Neuronal stem cell (in vitro differentiated cells): ENCODE measurements around the gene STX1A.

Experiments used
- DNase-seq: peaks from one replicate; pipeline ENCODE4 v3.0.0-alpha.2; 2013; ENCODE audit warnings: low spot score
- H2AFZ ChIP-seq: one replicate; pipeline ENCODE4 v1.6.1; 2013; ENCODE audit warnings: mild to moderate bottlenecking, low read length, inconsistent platforms
- H2AK5ac ChIP-seq: 2 replicates; pipeline ENCODE4 v1.6.1; 2013; ENCODE audit warnings: low read depth, mild to moderate bottlenecking, inconsistent platforms, low read length, moderate library complexity, mixed read lengths
- H2BK120ac ChIP-seq: 2 replicates; pipeline ENCODE4 v1.6.1; 2013; ENCODE audit warnings: low read depth, mild to moderate bottlenecking, inconsistent platforms, low read length, moderate library complexity, mixed read lengths
- H2BK12ac ChIP-seq: one replicate; pipeline ENCODE4 v1.6.1; 2013; ENCODE audit warnings: low read length, inconsistent platforms
- H2BK15ac ChIP-seq: 2 replicates; pipeline ENCODE4 v1.6.1; 2013; ENCODE audit warnings: mild to moderate bottlenecking, low read length, inconsistent platforms, mixed read lengths
- H2BK5ac ChIP-seq: one replicate; pipeline ENCODE4 v1.6.1; 2013; ENCODE audit warnings: inconsistent platforms, mild to moderate bottlenecking, low read length, moderate library complexity
- H3K14ac ChIP-seq: one replicate; pipeline ENCODE4 v1.6.1; 2013; ENCODE audit warnings: low read length, inconsistent platforms
- H3K18ac ChIP-seq: 2 replicates; pipeline ENCODE4 v1.6.1; 2013; ENCODE audit warnings: low read length, inconsistent platforms
- H3K23ac ChIP-seq: 2 replicates; pipeline ENCODE4 v1.6.1; 2013; ENCODE audit warnings: low read depth, mild to moderate bottlenecking, mixed read lengths, low read length, inconsistent platforms; ENCODE audit not compliant: poor library complexity
- H3K27ac ChIP-seq: replicated peaks from 3 replicates; pipeline ENCODE4 v1.5.1; 2013; ENCODE audit warnings: low read length, inconsistent platforms
- H3K27me3 ChIP-seq, 3 experiments: 2 replicates each; pipeline ENCODE4 v1.6.1; 2013; ENCODE audit warnings: low read length in 3 of 3, mild to moderate bottlenecking in 2 of 3, inconsistent platforms in 1 of 3, low read depth in 1 of 3, mixed read lengths in 1 of 3, moderate library complexity in 1 of 3; ENCODE audit not compliant: control insufficient read depth in 3 of 3, insufficient read depth in 3 of 3
- H3K36me3 ChIP-seq, 2 donors: replicated peaks in 1 of 2; 2 replicates each; pipeline ENCODE4 v1.6.1; 2013; ENCODE audit warnings: low read length in 2 of 2; ENCODE audit not compliant: control insufficient read depth in 2 of 2, insufficient read depth in 2 of 2
- H3K4ac ChIP-seq: 2 replicates; pipeline ENCODE4 v1.6.1; 2013; ENCODE audit warnings: inconsistent platforms, mild to moderate bottlenecking, low read length, moderate library complexity
- H3K4me1 ChIP-seq, 2 donors: 1 replicate in 1 of 2; 2 replicates in 1 of 2; pipeline ENCODE4 v1.6.1; 2013; ENCODE audit warnings: low read length in 2 of 2, low read depth in 1 of 2; ENCODE audit not compliant: control insufficient read depth in 2 of 2, insufficient read depth in 1 of 2
- H3K4me2 ChIP-seq: one replicate; pipeline ENCODE4 v1.6.1; 2013; ENCODE audit warnings: mild to moderate bottlenecking, low read length, inconsistent platforms; ENCODE audit not compliant: insufficient read depth, poor library complexity, severe bottlenecking
- H3K4me3 ChIP-seq, 2 donors: 2 replicates each; pipeline ENCODE4 v1.5.1; 2013; ENCODE audit warnings: low read length in 2 of 2, mild to moderate bottlenecking in 2 of 2, inconsistent platforms in 1 of 2, moderate library complexity in 1 of 2
- H3K79me1 ChIP-seq: one replicate; pipeline ENCODE4 v1.6.1; 2013; ENCODE audit warnings: low read depth, mild to moderate bottlenecking, inconsistent platforms, low read length, moderate library complexity
- H3K9ac ChIP-seq: one replicate; pipeline ENCODE4 v1.6.1; 2013; ENCODE audit warnings: mild to moderate bottlenecking, low read depth, low read length, inconsistent platforms; ENCODE audit not compliant: poor library complexity
- H3K9me3 ChIP-seq, 2 donors: replicated peaks in 1 of 2; 2 replicates each; pipeline versions ENCODE3 to v1.6.1; 2013; ENCODE audit warnings: low read length in 2 of 2, mild to moderate bottlenecking in 2 of 2, inconsistent platforms in 1 of 2, low read depth in 1 of 2, mixed read lengths in 1 of 2, moderate library complexity in 1 of 2; ENCODE audit not compliant: control insufficient read depth in 2 of 2, insufficient read depth in 1 of 2
- H4K8ac ChIP-seq: one replicate; pipeline ENCODE4 v1.6.1; 2013; ENCODE audit warnings: low read depth, mild to moderate bottlenecking, inconsistent platforms, low read length, moderate library complexity
- H4K91ac ChIP-seq: one replicate; pipeline ENCODE4 v1.6.1; 2013; ENCODE audit warnings: low read length, low read depth, mild to moderate bottlenecking, inconsistent platforms; ENCODE audit not compliant: poor library complexity
- WGBS, 2 donors: extraction: QIAGEN DNeasy Blood & Tissue Kit; methylation state at CpG; one replicate each; pipeline ENCODE4 v1.1.7; 2013; ENCODE audit warnings: missing lambda C conversion rate in 2 of 2, mixed read lengths in 1 of 2; ENCODE audit not compliant: insufficient read length in 2 of 2, insufficient replicate concordance in 1 of 2; ENCODE audit errors: extremely low coverage in 2 of 2; 5-methylcytosine and 5-hydroxymethylcytosine counted together

The STX1A gene

GRCh38 chr7:73704640-73705550, 14.6 kb downstream of the STX1A start:
- Histone ChIP-seq H2BK15ac (no peak overlapping the region), H3K14ac (peak overlapping the region; percentile 2), H3K79me1 (peaks cover 3% of the 10 kb centered on the region), H2BK5ac (peak overlapping the region; percentile 54), H2BK120ac (no peak overlapping the region), H4K8ac (no peak overlapping the region), H3K9ac (peak overlapping the region; percentile 92), H2AK5ac (peak overlapping the region; percentile 6), H2BK12ac (peak overlapping the region; percentile 7), H3K4me3 (no peak overlapping the region), H3K4me2 (no peak overlapping the region), H4K91ac (no peak overlapping the region), H3K9me3 (no peaks in the 10 kb centered on the region), H3K4me1 (peaks cover 7 to 13% of the 10 kb centered on the region in 2 donors), H2AFZ (no peak overlapping the region), H3K27ac (no peak overlapping the region), H3K27me3 (no peaks in the 10 kb centered on the region), H3K18ac (peak overlapping the region; percentile 91), H3K4ac (no peak overlapping the region), H3K36me3 (peaks cover 11 to 21% of the 10 kb centered on the region in 2 donors), H3K23ac (no peak overlapping the region)
- WGBS, 2 donors = no CpG with 5 or more reads among the region's 23 CpGs
- DNase-seq = no peak

GRCh38 chr7:73703757-73704639, 15.5 kb downstream of the STX1A start:
- Histone ChIP-seq H3K9me3 (no peaks in the 10 kb centered on the region), H3K27ac (no peak overlapping the region), H4K8ac (peak overlapping the region; percentile 19), H3K9ac (peak overlapping the region; percentile 92), H3K36me3 (peaks cover 14 to 30% of the 10 kb centered on the region in 2 donors), H2AFZ (no peak overlapping the region), H3K14ac (peak overlapping the region; percentile 2), H3K4ac (peak overlapping the region; percentile 93), H3K18ac (peak overlapping the region; percentile 94), H3K4me1 (peaks cover 7 to 13% of the 10 kb centered on the region in 2 donors), H4K91ac (no peak overlapping the region), H2BK120ac (no peak overlapping the region), H2BK5ac (no peak overlapping the region), H2BK12ac (peak overlapping the region; percentile 90), H2BK15ac (no peak overlapping the region), H3K4me2 (peak overlapping the region; percentile 45), H3K79me1 (peaks cover 3% of the 10 kb centered on the region), H2AK5ac (peak overlapping the region; percentile 90), H3K4me3 (no peak overlapping the region), H3K23ac (peak overlapping the region; percentile 65), H3K27me3 (no peaks in the 10 kb centered on the region)
- no CpG with 5 or more reads among the region's 45 CpGs for WGBS, 2 donors
- DNase-seq = peak; percentile 88

GRCh38 chr7:73703225-73703624, 16.2 kb downstream of the STX1A start:
- peak overlapping the region; percentile 87 for H2BK120ac ChIP-seq
- no peak overlapping the region for H3K27ac ChIP-seq
- peak overlapping the region; percentile 64 for H4K91ac ChIP-seq
- H2BK15ac ChIP-seq = no peak overlapping the region
- H2AK5ac ChIP-seq = peak overlapping the region; percentile 90
- H2BK12ac ChIP-seq = no peak overlapping the region
- H3K23ac ChIP-seq = no peak overlapping the region
- H3K9me3 ChIP-seq = no peaks in the 10 kb centered on the region
- WGBS, 2 donors = no CpG with 5 or more reads among the region's 13 CpGs
- H3K9ac ChIP-seq = peak overlapping the region; percentile 81
- DNase-seq = no peak
- peak overlapping the region; percentile 97 for H3K14ac ChIP-seq
- no peak overlapping the region for H2BK5ac ChIP-seq
- H3K4me2 ChIP-seq = peak overlapping the region; percentile 45
- peaks cover 20 to 37% of the 10 kb centered on the region in 2 donors for H3K36me3 ChIP-seq
- no peak overlapping the region for H3K4me3 ChIP-seq
- no peaks in the 10 kb centered on the region for H3K27me3 ChIP-seq
- H3K79me1 ChIP-seq = no peaks in the 10 kb centered on the region
- H3K18ac ChIP-seq = peak overlapping the region; percentile 94
- H3K4ac ChIP-seq = peak overlapping the region; percentile 93
- no peak overlapping the region for H2AFZ ChIP-seq
- peaks cover 7 to 13% of the 10 kb centered on the region in 2 donors for H3K4me1 ChIP-seq
- H4K8ac ChIP-seq = peak overlapping the region; percentile 19
